Coronary artery (tissue), 2 donors: ENCODE results near the gene MED1.
A peak's percentile ranks its signal among the peaks of the same experiment; 100 is the strongest.
"Not testable (repeated sequence)": the region's sequence is repeated elsewhere in the genome, so short reads cannot be mapped to it uniquely, and the experiment has no call there.

Experiments used
- DNase-seq: peaks from one replicate; pipeline ENCODE4 v3.0.0-alpha.2; 2017; ENCODE audit warnings: low spot score
- H3K27ac ChIP-seq, 2 donors: fragments of 200-600 bp; sonication (generic); one replicate each; pipeline ENCODE4 v1.5.1; 2016 to 2019
- H3K4me3 ChIP-seq: fragments of 200-600 bp; sonication (generic); 2 replicates; pipeline ENCODE4 v1.5.1; 2016; ENCODE audit warnings: mild to moderate bottlenecking, moderate library complexity
- TF ChIP-seq, protein P1 (sequence below): fragments of 200-600 bp; sonication (generic); IDR thresholded peaks from one replicate; pipeline ENCODE4 v1.5.1; 2019; ENCODE audit warnings: antibody characterized with exemption

The MED1 gene, protein sequence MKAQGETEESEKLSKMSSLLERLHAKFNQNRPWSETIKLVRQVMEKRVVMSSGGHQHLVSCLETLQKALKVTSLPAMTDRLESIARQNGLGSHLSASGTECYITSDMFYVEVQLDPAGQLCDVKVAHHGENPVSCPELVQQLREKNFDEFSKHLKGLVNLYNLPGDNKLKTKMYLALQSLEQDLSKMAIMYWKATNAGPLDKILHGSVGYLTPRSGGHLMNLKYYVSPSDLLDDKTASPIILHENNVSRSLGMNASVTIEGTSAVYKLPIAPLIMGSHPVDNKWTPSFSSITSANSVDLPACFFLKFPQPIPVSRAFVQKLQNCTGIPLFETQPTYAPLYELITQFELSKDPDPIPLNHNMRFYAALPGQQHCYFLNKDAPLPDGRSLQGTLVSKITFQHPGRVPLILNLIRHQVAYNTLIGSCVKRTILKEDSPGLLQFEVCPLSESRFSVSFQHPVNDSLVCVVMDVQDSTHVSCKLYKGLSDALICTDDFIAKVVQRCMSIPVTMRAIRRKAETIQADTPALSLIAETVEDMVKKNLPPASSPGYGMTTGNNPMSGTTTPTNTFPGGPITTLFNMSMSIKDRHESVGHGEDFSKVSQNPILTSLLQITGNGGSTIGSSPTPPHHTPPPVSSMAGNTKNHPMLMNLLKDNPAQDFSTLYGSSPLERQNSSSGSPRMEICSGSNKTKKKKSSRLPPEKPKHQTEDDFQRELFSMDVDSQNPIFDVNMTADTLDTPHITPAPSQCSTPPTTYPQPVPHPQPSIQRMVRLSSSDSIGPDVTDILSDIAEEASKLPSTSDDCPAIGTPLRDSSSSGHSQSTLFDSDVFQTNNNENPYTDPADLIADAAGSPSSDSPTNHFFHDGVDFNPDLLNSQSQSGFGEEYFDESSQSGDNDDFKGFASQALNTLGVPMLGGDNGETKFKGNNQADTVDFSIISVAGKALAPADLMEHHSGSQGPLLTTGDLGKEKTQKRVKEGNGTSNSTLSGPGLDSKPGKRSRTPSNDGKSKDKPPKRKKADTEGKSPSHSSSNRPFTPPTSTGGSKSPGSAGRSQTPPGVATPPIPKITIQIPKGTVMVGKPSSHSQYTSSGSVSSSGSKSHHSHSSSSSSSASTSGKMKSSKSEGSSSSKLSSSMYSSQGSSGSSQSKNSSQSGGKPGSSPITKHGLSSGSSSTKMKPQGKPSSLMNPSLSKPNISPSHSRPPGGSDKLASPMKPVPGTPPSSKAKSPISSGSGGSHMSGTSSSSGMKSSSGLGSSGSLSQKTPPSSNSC (N-terminal part only)

DNA sequence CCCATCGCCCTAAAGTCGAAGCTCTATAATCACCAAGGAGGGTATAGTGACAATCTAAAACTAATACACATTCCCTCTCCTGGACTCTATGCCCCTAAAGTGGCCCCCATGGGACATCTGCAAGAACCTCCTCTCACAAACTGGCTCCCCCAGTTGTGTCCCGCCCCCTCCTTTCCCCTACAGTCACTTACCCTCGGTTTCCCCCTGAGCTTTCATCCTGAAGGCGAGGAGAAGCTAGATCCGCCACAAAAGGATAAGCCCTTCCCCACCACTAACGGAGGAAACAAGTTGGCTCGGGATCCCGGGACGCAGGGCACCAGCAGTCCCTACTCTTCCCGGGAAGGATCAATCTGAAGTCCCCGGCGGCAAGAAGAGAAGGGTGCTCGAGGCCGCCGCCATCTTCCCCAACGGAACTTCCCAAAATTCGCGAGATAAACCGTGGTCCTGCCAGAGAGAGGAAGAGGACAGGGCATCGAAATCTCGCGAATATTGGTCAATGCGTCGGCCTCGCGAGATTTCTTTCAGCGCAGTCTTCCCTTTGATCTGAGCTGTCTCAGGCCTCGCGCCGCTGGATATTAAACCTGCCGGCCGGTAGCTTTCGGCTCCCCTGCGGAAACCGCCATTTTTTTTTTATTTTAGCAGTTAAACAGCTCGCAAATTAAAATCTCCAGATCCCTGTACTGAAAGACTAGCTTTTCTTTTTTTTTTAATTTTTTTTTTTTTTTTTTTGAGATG, at the start of gene MED1:
Gene MED1 (minus strand): TSS at position 417 of the 735 bp plus-strand sequence. CDS start 201 bp downstream, at position 216.
- peak within 1 kb of the TSS; percentile 98 for H3K4me3 ChIP-seq
- TF ChIP-seq, protein P1, sequence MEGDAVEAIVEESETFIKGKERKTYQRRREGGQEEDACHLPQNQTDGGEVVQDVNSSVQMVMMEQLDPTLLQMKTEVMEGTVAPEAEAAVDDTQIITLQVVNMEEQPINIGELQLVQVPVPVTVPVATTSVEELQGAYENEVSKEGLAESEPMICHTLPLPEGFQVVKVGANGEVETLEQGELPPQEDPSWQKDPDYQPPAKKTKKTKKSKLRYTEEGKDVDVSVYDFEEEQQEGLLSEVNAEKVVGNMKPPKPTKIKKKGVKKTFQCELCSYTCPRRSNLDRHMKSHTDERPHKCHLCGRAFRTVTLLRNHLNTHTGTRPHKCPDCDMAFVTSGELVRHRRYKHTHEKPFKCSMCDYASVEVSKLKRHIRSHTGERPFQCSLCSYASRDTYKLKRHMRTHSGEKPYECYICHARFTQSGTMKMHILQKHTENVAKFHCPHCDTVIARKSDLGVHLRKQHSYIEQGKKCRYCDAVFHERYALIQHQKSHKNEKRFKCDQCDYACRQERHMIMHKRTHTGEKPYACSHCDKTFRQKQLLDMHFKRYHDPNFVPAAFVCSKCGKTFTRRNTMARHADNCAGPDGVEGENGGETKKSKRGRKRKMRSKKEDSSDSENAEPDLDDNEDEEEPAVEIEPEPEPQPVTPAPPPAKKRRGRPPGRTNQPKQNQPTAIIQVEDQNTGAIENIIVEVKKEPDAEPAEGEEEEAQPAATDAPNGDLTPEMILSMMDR = no peak
- H3K27ac ChIP-seq = peak within 1 kb of the TSS; percentile 54 to 91
- peak; percentile 95 for DNase-seq

DNA sequence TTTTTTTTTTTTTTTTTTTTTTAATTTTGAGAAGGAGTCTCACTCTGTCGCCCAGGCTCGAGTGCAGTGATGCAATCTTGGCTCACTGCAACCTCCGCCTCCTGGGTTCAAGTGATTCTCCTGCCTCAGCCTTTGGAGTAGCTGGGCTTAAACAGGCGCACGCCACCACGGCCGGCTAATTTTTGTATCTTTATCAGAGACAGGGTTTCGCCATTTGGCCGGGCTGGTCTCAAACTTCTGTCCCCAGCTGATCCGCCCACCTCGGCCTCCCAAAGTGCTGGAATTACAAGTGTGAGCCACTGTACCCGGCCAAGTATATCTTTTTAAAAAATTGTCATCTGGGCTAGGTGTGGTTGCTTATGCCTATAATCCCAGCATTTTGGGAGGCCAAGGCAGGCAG, 45.9 kb upstream of the MED1 start:
- H3K27ac ChIP-seq, H3K4me3 ChIP-seq, DNase-seq: not testable (repeated sequence)

DNA sequence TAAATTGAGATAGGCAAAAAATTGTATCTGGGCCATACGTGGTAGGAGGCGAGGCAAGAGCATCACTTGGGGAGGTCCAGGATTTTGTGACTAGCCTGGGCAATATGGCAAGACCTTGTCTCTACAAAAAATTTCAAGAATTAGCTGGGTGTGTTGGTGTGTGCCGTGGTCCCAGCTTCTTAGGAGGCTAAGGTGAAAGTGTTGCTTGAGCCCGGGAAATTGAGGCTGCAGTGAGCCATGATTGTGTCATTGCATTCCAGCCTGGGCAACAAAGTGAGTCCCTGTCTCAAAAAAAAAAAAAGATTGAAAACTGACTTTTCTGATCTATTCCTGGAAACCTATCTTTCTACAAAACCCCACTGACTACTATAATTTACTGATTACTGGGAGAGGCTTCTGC, 36.9 kb upstream of the MED1 start:
- no peak for DNase-seq
- Histone ChIP-seq H3K4me3 (no peak overlapping the region), H3K27ac (no peak overlapping the region)
- TF ChIP-seq, protein P1 = no peak

DNA sequence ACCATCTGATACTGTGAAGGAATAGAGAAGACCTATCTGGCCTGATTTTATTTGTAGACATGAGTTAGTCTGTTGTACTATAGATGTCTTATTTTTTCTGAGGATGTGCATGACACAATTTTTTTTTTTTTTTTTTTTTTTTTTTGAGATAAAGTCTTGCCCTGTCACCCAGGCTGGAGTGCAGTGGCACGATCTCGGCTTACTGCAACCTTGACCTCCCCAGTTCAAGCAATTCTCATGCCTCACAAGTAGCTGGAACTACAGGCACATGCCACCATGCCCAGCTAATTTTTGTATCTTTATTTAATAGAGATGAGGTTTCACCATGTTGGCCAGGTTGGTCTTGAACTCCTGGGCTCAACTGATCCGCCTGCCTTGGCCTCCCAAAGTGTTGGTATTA, 36.4 kb upstream of the MED1 start:
- H3K4me3 ChIP-seq, H3K27ac ChIP-seq, DNase-seq: not testable (repeated sequence)

DNA sequence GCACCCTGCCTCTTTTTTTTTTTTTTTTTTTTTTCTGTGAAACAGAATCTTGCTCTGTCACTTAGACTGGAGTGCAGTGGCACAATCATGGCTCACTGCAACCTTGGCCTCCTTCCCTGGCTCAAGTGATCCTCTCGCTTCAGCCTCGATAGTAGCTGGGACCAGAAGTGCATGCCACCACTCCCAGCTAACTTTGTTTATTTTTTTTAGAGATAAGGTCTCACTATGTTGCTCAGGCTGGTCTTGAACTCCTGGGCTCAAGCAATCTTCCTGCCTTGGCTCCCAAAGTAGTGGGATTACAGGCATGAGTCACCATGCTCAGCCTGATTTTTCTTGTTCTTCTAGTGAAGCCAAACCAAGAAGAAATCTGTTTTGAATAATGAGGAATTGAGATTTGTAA, 35.2 kb upstream of the MED1 start:
- H3K27ac ChIP-seq = no peak overlapping the region
- no peak for DNase-seq
- TF ChIP-seq, protein P1 = no peak
- no peak overlapping the region for H3K4me3 ChIP-seq

DNA sequence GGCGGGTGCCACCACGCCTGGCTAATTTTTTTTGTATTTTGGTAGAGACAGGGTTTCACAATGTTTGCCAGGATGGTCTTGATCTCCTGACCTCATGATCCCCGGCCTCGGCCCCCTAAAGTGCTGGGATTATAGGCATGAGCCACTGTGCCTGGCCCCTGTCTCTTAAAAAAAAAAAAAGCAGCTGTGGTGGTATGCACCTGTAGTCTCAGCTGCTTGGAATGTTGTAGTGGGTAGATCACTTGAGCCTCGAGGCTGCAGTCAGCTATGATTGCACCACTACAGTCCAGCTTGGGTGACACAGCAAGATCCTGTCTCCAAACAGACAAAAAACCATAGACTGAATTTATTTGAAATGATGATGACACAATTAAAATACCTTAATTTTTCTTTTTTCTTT, 34.5 kb upstream of the MED1 start:
- Histone ChIP-seq H3K4me3 (no peak overlapping the region), H3K27ac (no peak overlapping the region)
- TF ChIP-seq, protein P1 = no peak
- no peak for DNase-seq

DNA sequence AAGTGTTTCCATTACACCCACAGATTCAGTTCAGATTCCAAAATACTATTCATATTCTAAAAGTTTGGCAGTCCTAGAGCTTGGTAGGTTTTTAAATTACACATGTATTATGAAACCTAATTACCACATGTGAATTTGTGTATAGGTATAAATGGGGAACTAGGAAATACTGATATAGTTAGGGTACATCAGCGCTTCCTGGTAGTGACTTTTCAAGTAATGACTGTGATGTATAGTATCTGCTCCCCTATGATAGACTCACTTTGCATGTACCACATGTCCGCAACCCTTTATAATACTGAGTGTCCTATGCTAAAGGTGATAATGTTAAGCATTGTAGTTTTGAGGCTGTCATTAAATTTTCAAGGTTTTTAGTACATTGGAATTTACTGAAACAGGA, 33.1 kb upstream of the MED1 start:
- DNase-seq = no peak
- H3K4me3 ChIP-seq = no peak overlapping the region

More for the DNA sequence above, 33.1 kb upstream of the MED1 start:
- TF ChIP-seq, protein P1 = no peak
- H3K27ac ChIP-seq = no peak overlapping the region
